HEK293 (cell line): ENCODE data around the gene LMOD3.

Experiments
- CTCF ChIA-PET: fragments of 350-600 bp; formaldehyde crosslinking; extraction: SDS; loops from one replicate; lab custom pipeline; 2021; ENCODE audit warnings: antibody characterized with exemption; lab: Yijun Ruan, JAX
- POLR2A ChIA-PET: fragments of 300-600 bp; formaldehyde crosslinking; extraction: SDS; loops from one replicate; lab custom pipeline; 2020; ENCODE audit warnings: antibody characterized with exemption, inconsistent platforms; lab: Yijun Ruan, JAX
- H3K27ac ChIP-seq: fragments of 200-500 bp; sonication (Bioruptor generic); 2 replicates; pipeline ENCODE4 v1.5.1; 2014; ENCODE audit warnings: low read depth, low read length, control low read depth, inconsistent platforms; ENCODE audit errors: extremely low read depth
- H3K36me3 ChIP-seq, 2 experiments: fragments of 200-500 bp in 1 of 2; sonication (Bioruptor generic) in 1 of 2; 1 replicate in 1 of 2; 2 replicates in 1 of 2; pipeline ENCODE4 v1.5.1; 2014 to 2017; ENCODE audit warnings: inconsistent platforms in 2 of 2, low read length in 2 of 2; ENCODE audit not compliant: control insufficient read depth in 2 of 2, insufficient read depth in 1 of 2
- H3K4me1 ChIP-seq: fragments of 200-500 bp; sonication (Bioruptor generic); 2 replicates; pipeline ENCODE4 v1.5.1; 2014; ENCODE audit warnings: mild to moderate bottlenecking, low read length, inconsistent platforms; ENCODE audit not compliant: control insufficient read depth, insufficient read depth
- H3K4me3 ChIP-seq: 2 replicates; pipeline ENCODE4 v1.5.1; 2011; ENCODE audit warnings: low read depth, mild to moderate bottlenecking, control low read depth, low read length, moderate library complexity
- H3K9me3 ChIP-seq: fragments of 200-500 bp; sonication (Bioruptor generic); 2 replicates; pipeline ENCODE4 v1.5.1; 2014; ENCODE audit warnings: low read depth, low read length, inconsistent platforms; ENCODE audit not compliant: control insufficient read depth, insufficient read depth
- BCL11B ChIP-seq: fragments of 450-650 bp; formaldehyde crosslinking; IDR thresholded peaks from 2 replicates; pipeline ENCODE4 v1.5.1; 2016; ENCODE audit warnings: low read depth, missing biosample characterization, missing genetic modification characterization
- BCL6B ChIP-seq: fragments of 450-650 bp; formaldehyde crosslinking; IDR thresholded peaks from 2 replicates; pipeline ENCODE4 v1.5.1; 2017; ENCODE audit warnings: missing biosample characterization, missing genetic modification characterization
- GLIS2 ChIP-seq: fragments of 450-650 bp; formaldehyde crosslinking; IDR thresholded peaks from 2 replicates; pipeline ENCODE4 v1.5.1; 2016; ENCODE audit warnings: missing biosample characterization, missing genetic modification characterization
- KLF10 ChIP-seq: fragments of 450-650 bp; IDR thresholded peaks from 2 replicates; pipeline ENCODE4 v1.5.1; 2018; ENCODE audit warnings: missing biosample characterization, mild to moderate bottlenecking, missing genetic modification characterization
- PRDM6 ChIP-seq: fragments of 450-650 bp; formaldehyde crosslinking; IDR thresholded peaks from 2 replicates; pipeline ENCODE4 v1.5.1; 2017; ENCODE audit warnings: missing biosample characterization, missing genetic modification characterization
- SP2 ChIP-seq: fragments of 450-650 bp; formaldehyde crosslinking; IDR thresholded peaks from 2 replicates; pipeline ENCODE4 v1.5.1; 2016; ENCODE audit warnings: missing biosample characterization, missing genetic modification characterization
- ZBTB7A ChIP-seq: fragments of 450-650 bp; formaldehyde crosslinking; IDR thresholded peaks from 2 replicates; pipeline ENCODE4 v1.5.1; 2016; ENCODE audit warnings: low read depth, missing biosample characterization, missing genetic modification characterization
- ZNF114 ChIP-seq: fragments of 450-650 bp; formaldehyde crosslinking; IDR thresholded peaks from 2 replicates; pipeline ENCODE4 v1.5.0; 2017; ENCODE audit warnings: missing biosample characterization, missing genetic modification characterization
- ZNF184 ChIP-seq: fragments of 450-650 bp; IDR thresholded peaks from 2 replicates; pipeline ENCODE4 v1.5.1; 2018; ENCODE audit warnings: missing biosample characterization, mild to moderate bottlenecking, missing genetic modification characterization
- ZNF19 ChIP-seq: fragments of 450-650 bp; formaldehyde crosslinking; IDR thresholded peaks from 2 replicates; pipeline ENCODE4; 2016; ENCODE audit warnings: missing biosample characterization, missing genetic modification characterization, low read depth
- ZNF239 ChIP-seq: fragments of 450-650 bp; formaldehyde crosslinking; IDR thresholded peaks from 2 replicates; pipeline ENCODE4 v1.5.1; 2016; ENCODE audit warnings: missing biosample characterization, missing genetic modification characterization
- ZNF248 ChIP-seq: fragments of 450-650 bp; formaldehyde crosslinking; IDR thresholded peaks from 2 replicates; pipeline ENCODE4 v1.5.1; 2017; ENCODE audit warnings: missing biosample characterization, missing genetic modification characterization
- ZNF341 ChIP-seq: fragments of 450-650 bp; formaldehyde crosslinking; IDR thresholded peaks from 2 replicates; pipeline ENCODE4; 2016; ENCODE audit warnings: low read depth, missing biosample characterization, missing genetic modification characterization
- ZNF350 ChIP-seq: fragments of 450-650 bp; formaldehyde crosslinking; IDR thresholded peaks from 2 replicates; pipeline ENCODE4 v1.5.0; 2017; ENCODE audit warnings: missing biosample characterization, mild to moderate bottlenecking, missing genetic modification characterization
- ZNF37A ChIP-seq: fragments of 450-650 bp; IDR thresholded peaks from 2 replicates; pipeline ENCODE4 v1.5.1; 2018; ENCODE audit warnings: missing biosample characterization, missing genetic modification characterization
- ZNF394 ChIP-seq: fragments of 450-650 bp; formaldehyde crosslinking; IDR thresholded peaks from 2 replicates; pipeline ENCODE4 v1.5.1; 2016; ENCODE audit warnings: missing biosample characterization, missing genetic modification characterization, mild to moderate bottlenecking, moderate library complexity, borderline replicate concordance
- ZNF433 ChIP-seq: fragments of 450-650 bp; formaldehyde crosslinking; IDR thresholded peaks from 2 replicates; pipeline ENCODE4 v1.5.1; 2016; ENCODE audit warnings: missing biosample characterization, missing genetic modification characterization, low read depth
- ZNF510 ChIP-seq: fragments of 450-650 bp; formaldehyde crosslinking; IDR thresholded peaks from 2 replicates; pipeline ENCODE4 v1.5.1; 2018; ENCODE audit warnings: mild to moderate bottlenecking, missing genetic modification characterization, missing biosample characterization; ENCODE audit not compliant: insufficient replicate concordance
- ZNF600 ChIP-seq: fragments of 450-650 bp; formaldehyde crosslinking; IDR thresholded peaks from 2 replicates; pipeline ENCODE4 v1.5.1; 2016; ENCODE audit warnings: missing biosample characterization, missing genetic modification characterization
- ZNF610 ChIP-seq: fragments of 450-650 bp; formaldehyde crosslinking; IDR thresholded peaks from 2 replicates; pipeline ENCODE4 v1.5.1; 2016; ENCODE audit warnings: missing biosample characterization, missing genetic modification characterization, borderline replicate concordance
- ZNF629 ChIP-seq: fragments of 450-650 bp; formaldehyde crosslinking; IDR thresholded peaks from 2 replicates; pipeline ENCODE4 v1.5.1; 2017; ENCODE audit warnings: missing biosample characterization, missing genetic modification characterization
- ZNF670 ChIP-seq: fragments of 450-650 bp; formaldehyde crosslinking; IDR thresholded peaks from 2 replicates; pipeline ENCODE4 v1.5.1; 2016; ENCODE audit warnings: missing biosample characterization, missing genetic modification characterization, low read depth
- ZNF830 ChIP-seq: fragments of 450-650 bp; IDR thresholded peaks from 2 replicates; pipeline ENCODE4 v1.5.0; 2018; ENCODE audit warnings: missing biosample characterization, missing genetic modification characterization, low read depth, mild to moderate bottlenecking, moderate library complexity
- ZSCAN4 ChIP-seq: fragments of 450-650 bp; formaldehyde crosslinking; IDR thresholded peaks from 2 replicates; pipeline ENCODE4 v1.5.1; 2017; ENCODE audit warnings: missing biosample characterization, missing genetic modification characterization
- TF ChIP-seq, protein P1 (sequence below): fragments of 450-650 bp; formaldehyde crosslinking; optimal IDR thresholded peaks from 2 replicates; pipeline ENCODE3; 2016; ENCODE audit warnings: missing biosample characterization, mild to moderate bottlenecking, missing genetic modification characterization
- TF ChIP-seq, protein P2 (sequence below): fragments of 450-650 bp; formaldehyde crosslinking; IDR thresholded peaks from 2 replicates; pipeline ENCODE4 v1.5.1; 2016; ENCODE audit warnings: missing biosample characterization, missing genetic modification characterization

Gene LMOD3

GRCh38 chr3:69094467-69095205, 27.8 kb downstream of the LMOD3 start (continued):
- TF ChIP-seq, protein P1, sequence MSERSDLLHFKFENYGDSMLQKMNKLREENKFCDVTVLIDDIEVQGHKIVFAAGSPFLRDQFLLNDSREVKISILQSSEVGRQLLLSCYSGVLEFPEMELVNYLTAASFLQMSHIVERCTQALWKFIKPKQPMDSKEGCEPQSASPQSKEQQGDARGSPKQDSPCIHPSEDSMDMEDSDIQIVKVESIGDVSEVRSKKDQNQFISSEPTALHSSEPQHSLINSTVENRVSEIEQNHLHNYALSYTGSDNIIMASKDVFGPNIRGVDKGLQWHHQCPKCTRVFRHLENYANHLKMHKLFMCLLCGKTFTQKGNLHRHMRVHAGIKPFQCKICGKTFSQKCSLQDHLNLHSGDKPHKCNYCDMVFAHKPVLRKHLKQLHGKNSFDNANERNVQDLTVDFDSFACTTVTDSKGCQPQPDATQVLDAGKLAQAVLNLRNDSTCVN (tag by site-specific recombination), result no peak
- no peak for TF ChIP-seq ZBTB7A
- TF ChIP-seq ZNF670 (tag by site-specific recombination), result no peak
- TF ChIP-seq, protein P2, sequence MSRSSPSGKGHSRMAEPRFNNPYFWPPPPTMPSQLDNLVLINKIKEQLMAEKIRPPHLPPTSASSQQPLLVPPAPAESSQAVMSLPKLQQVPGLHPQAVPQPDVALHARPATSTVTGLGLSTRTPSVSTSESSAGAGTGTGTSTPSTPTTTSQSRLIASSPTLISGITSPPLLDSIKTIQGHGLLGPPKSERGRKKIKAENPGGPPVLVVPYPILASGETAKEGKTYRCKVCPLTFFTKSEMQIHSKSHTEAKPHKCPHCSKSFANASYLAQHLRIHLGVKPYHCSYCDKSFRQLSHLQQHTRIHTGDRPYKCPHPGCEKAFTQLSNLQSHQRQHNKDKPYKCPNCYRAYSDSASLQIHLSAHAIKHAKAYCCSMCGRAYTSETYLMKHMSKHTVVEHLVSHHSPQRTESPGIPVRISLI (tag by site-specific recombination), result no peak
- TF ChIP-seq PRDM6, result no peak
- TF ChIP-seq ZNF341, result no peak
- TF ChIP-seq KLF10 (tag by site-specific recombination), result no peak
- TF ChIP-seq ZNF610 (tag by site-specific recombination), result no peak
- no peak for TF ChIP-seq ZNF239 (tag by site-specific recombination)
- TF ChIP-seq ZNF629 (tag by site-specific recombination), result no peak
- TF ChIP-seq ZSCAN4 (tag by site-specific recombination), result no peak
- TF ChIP-seq ZNF600, result no peak

DNA sequence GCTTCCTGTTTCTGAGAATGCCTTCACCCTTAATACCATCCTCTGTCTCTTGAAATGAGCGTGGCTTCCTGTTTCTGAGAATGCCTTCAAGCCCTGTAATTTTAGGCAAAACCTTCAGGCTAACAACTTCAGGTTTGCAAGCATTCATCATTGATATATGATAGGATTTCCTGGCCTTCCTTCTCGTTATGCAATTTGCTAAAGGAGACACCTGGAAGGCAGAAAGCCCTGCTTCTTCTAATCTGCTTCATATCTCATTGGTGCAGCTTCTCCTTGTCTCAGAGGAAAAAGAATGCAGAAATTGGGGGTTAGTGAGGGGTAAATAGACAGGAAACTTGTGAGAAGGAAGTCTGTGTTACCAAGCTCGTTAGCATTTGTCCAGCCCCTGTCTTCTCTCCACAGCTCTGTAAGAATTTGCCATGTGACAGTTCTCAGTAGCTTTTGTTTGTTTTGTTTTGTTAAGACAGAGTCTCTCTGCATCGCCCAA, 30.3 kb downstream of the LMOD3 start:
- ChIA-PET POLR2A (no interaction called here), CTCF (no interaction called here)
- no peak overlapping the region for H3K27ac ChIP-seq
- peaks cover 4% of the 10 kb centered on the region; the same call in 1 of the 2 replicates for H3K4me1 ChIP-seq
- TF ChIP-seq ZNF114 (no peak), ZNF394 (tag by site-specific recombination) (no peak), ZNF433 (no peak), ZNF510 (no peak), BCL6B (tag by site-specific recombination) (no peak), ZNF350 (no peak), SP2 (tag by site-specific recombination) (no peak), BCL11B (tag by site-specific recombination) (no peak), ZNF248 (tag by site-specific recombination) (no peak), ZNF830 (tag by site-specific recombination) (no peak), ZNF184 (no peak), GLIS2 (tag by site-specific recombination) (no peak), ZNF19 (tag by site-specific recombination) (no peak), ZNF37A (no peak)
- H3K9me3 ChIP-seq, result no peaks in the 10 kb centered on the region
- H3K4me3 ChIP-seq, result no peak overlapping the region
- H3K36me3 ChIP-seq, result peaks cover 0 to 27% of the 10 kb centered on the region in 2 experiments; a peak in 1 of 3 replicates
